T-cell (primary cell): ENCODE measurements around the gene FMN1. TPM values are rescaled to one million over a fixed set of nuclear protein-coding genes. Genes with fewer than 3 reads are reported as not detected.

Source experiments
- ATAC-seq, 4 experiments: fragments of 200-7000 bp in 3 of 4; fragments of 150-1000 bp in 1 of 4; cut with Tn5 transposase; replicated peaks in 1 of 4; 1 replicate in 3 of 4; 2 replicates in 1 of 4; pipeline ENCODE4 v1.10.0; 2021; ENCODE audit warnings: moderate library complexity in 3 of 4, mild to moderate bottlenecking in 2 of 4, moderate number of reproducible peaks in 1 of 4
- CTCF ChIA-PET, 2 donors: fragments of 300-600 bp; sonication (Branson Sonifier 250); formaldehyde crosslinking; loops; one replicate each; lab custom pipeline; 2022; ENCODE audit warnings: antibody characterized with exemption in 2 of 2; lab: Charles Lee
- POLR2A ChIA-PET, 2 donors: fragments of 300-600 bp; sonication (Branson Sonifier 250); formaldehyde crosslinking; loops; one replicate each; lab custom pipeline; 2022; ENCODE audit warnings: antibody characterized with exemption in 2 of 2; lab: Charles Lee
- DNase-seq, 35 experiments: peaks; one replicate each; pipeline versions ENCODE4 v3.0.0 to v3.0.0-alpha.2; 2013 to 2023
- H3K27ac ChIP-seq: one replicate; pipeline ENCODE4 v1.5.1; 2013; ENCODE audit warnings: low read length
- H3K27me3 ChIP-seq, 2 experiments: replicated peaks in 1 of 2; 1 replicate in 1 of 2; 2 replicates in 1 of 2; pipeline versions ENCODE4 v1.6.1 to v1.7.0; 2013; ENCODE audit warnings: low read length in 1 of 2, mixed read lengths in 1 of 2; ENCODE audit not compliant: control insufficient read depth in 2 of 2, insufficient read depth in 2 of 2; ENCODE audit errors: extremely low read depth in 1 of 2
- H3K36me3 ChIP-seq, 2 donors: 1 replicate in 1 of 2; 2 replicates in 1 of 2; pipeline versions ENCODE4 v1.6.1 to v1.7.0; 2013; ENCODE audit warnings: low read length in 1 of 2; ENCODE audit not compliant: control insufficient read depth in 2 of 2, insufficient read depth in 1 of 2; ENCODE audit errors: extremely low read depth in 1 of 2
- H3K4me1 ChIP-seq, 2 experiments: 1 replicate in 1 of 2; 2 replicates in 1 of 2; pipeline versions ENCODE4 v1.6.1 to v1.7.0; 2013; ENCODE audit warnings: low read length in 2 of 2, mixed read lengths in 1 of 2; ENCODE audit not compliant: insufficient read depth in 2 of 2, control insufficient read depth in 1 of 2; ENCODE audit errors: extremely low read depth in 1 of 2
- H3K4me3 ChIP-seq, 2 donors: 1 replicate in 1 of 2; 2 replicates in 1 of 2; pipeline versions ENCODE4 v1.5.1 to v1.7.0; 2013; ENCODE audit warnings: mild to moderate bottlenecking in 2 of 2, low read length in 1 of 2, moderate library complexity in 1 of 2; ENCODE audit not compliant: control insufficient read depth in 1 of 2; ENCODE audit errors: extremely low read depth in 1 of 2
- H3K9me3 ChIP-seq: 2 replicates; pipeline ENCODE4 v1.7.0; 2013
- H3K27ac Mint-ChIP-seq, 2 donors: one replicate each; pipeline ENCODE4 v1.8.0; 2020 to 2021; ENCODE audit warnings: mild to moderate bottlenecking in 2 of 2, mixed read lengths in 2 of 2
- H3K27me3 Mint-ChIP-seq, 2 donors: one replicate each; pipeline ENCODE4 v1.8.0; 2021 to 2022; ENCODE audit warnings: mixed read lengths in 2 of 2
- H3K36me3 Mint-ChIP-seq: one replicate; pipeline ENCODE4 v1.8.0; 2021; ENCODE audit warnings: mixed read lengths
- H3K4me1 Mint-ChIP-seq, 3 donors: one replicate each; pipeline ENCODE4 v1.8.0; 2020 to 2022; ENCODE audit warnings: mixed read lengths in 3 of 3, mild to moderate bottlenecking in 1 of 3
- H3K4me3 Mint-ChIP-seq, 3 donors: one replicate each; pipeline ENCODE4 v1.8.0; 2020 to 2022; ENCODE audit warnings: mild to moderate bottlenecking in 3 of 3, mixed read lengths in 3 of 3, moderate library complexity in 3 of 3
- H3K9me3 Mint-ChIP-seq, 3 donors: one replicate each; pipeline ENCODE4 v1.8.0; 2020 to 2022; ENCODE audit warnings: mixed read lengths in 3 of 3
- WGBS: methylation state at CpG from one replicate; pipeline ENCODE4 v1.1.5; 2013; ENCODE audit warnings: missing lambda C conversion rate; ENCODE audit not compliant: insufficient coverage; 5-methylcytosine and 5-hydroxymethylcytosine counted together
- total RNA-seq, 35 experiments: library from RNA in 6 of 35; stranded (reverse) in 6 of 35; fragments of 120-200 nt in 1 of 35; gene quantifications; one replicate each; pipeline versions ENCODE4 v1.2.1 to v1.2.4 and lab custom pipeline; 2013 to 2026

Gene FMN1
- total RNA-seq, 5 donors from 2014 or later (not counting 1 experiment from before 2014, with no cell fraction given) = 0.20 to 22.4 (median 14.9) TPM

DNA sequence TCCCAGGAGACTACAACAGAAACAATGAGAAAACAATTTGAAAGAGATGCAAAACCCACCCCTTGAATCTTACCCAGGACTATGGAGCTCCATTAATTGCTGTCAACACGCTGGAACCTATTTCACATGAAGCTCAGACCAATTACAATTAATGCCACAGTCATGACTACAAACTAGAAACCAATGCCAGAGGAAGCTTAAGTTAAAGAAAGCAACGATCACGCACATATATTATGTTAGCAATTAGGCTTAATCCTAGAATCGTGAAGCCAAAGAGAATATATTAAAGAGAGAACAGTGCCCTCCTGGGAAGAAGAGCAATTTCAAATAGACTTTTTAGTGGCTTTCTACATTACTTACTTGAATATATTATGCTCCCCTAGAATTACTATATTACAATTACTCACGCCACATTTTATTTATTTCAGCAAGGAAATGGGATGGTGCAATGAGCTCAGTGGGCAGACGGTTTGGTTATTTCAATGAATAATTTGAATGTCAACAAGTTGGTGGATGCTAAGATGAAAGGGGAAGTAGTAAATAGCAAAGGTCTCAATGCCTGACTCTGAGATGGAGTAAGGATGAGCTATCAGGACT, 351.2 kb downstream of the FMN1 start:
- Histone ChIP-seq H3K9me3 (no peaks in the 10 kb centered on the region), H3K27ac (no peak overlapping the region), H3K27me3 (peaks cover 0 to 6% of the 10 kb centered on the region in 2 experiments), H3K4me1 (no peaks in the 10 kb centered on the region), H3K36me3 (no peaks in the 10 kb centered on the region), H3K4me3 (no peak overlapping the region)
- Mint-ChIP-seq H3K4me3 (no peak overlapping the region), H3K27me3 (peaks cover 0 to 3% of the 10 kb centered on the region in 2 donors), H3K36me3 (no peaks in the 10 kb centered on the region), H3K4me1 (no peaks in the 10 kb centered on the region), H3K27ac (no peak overlapping the region), H3K9me3 (peaks cover 0 to 4% (median 0%) of the 10 kb centered on the region in 3 donors)
- ChIA-PET POLR2A (interaction anchor here in 1 of 2 donors (0.5 kb wide), 1 partner anchor 21 kb away, joined by 7 read pairs; no protein-coding TSS in a partner anchor), CTCF (interaction anchor here in 1 of 2 donors (0.6 kb wide), 1 partner anchor 412 kb away, joined by 3 read pairs; no protein-coding TSS in a partner anchor)
- ATAC-seq = no peak
- DNase-seq = no peak
- 60% methylated on average over 1 of the region's 6 CpGs for WGBS

DNA sequence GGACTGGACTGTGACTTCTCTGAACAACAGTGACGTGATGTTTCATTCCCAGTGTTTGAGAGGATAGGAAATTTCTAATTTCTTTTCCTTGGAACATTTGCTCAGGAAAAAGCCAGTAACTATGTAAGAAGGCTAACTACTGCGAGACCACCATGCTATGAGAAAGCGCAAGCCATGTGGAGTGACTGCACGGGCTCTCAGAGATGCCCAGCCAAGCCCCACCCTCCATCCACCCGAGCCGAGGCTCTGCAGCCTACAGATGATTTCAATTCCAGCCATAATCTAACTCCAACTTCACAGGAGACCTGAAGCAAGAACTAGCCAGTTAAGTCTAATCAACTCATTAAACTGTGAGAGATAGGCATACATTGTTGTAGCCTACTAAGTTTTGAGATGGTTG, 352.4 kb downstream of the FMN1 start:
- Mint-ChIP-seq H3K9me3 (peaks cover 0 to 2% (median 0%) of the 10 kb centered on the region in 3 donors), H3K27me3 (peaks cover 0 to 3% of the 10 kb centered on the region in 2 donors), H3K4me1 (no peaks in the 10 kb centered on the region), H3K27ac (no peak overlapping the region), H3K36me3 (no peaks in the 10 kb centered on the region), H3K4me3 (no peak overlapping the region)
- no peaks in the 10 kb centered on the region for H3K9me3 ChIP-seq
- ChIA-PET POLR2A (no interaction called here), CTCF (no interaction called here)
- 93% methylated on average over 3 of the region's 6 CpGs for WGBS
- ATAC-seq (no peak), DNase-seq (no peak)
- peaks cover 0 to 6% of the 10 kb centered on the region in 2 experiments for H3K27me3 ChIP-seq
- no peaks in the 10 kb centered on the region for H3K4me1 ChIP-seq
- H3K36me3 ChIP-seq = no peaks in the 10 kb centered on the region
- no peak overlapping the region for H3K27ac ChIP-seq
- H3K4me3 ChIP-seq = no peak overlapping the region

DNA sequence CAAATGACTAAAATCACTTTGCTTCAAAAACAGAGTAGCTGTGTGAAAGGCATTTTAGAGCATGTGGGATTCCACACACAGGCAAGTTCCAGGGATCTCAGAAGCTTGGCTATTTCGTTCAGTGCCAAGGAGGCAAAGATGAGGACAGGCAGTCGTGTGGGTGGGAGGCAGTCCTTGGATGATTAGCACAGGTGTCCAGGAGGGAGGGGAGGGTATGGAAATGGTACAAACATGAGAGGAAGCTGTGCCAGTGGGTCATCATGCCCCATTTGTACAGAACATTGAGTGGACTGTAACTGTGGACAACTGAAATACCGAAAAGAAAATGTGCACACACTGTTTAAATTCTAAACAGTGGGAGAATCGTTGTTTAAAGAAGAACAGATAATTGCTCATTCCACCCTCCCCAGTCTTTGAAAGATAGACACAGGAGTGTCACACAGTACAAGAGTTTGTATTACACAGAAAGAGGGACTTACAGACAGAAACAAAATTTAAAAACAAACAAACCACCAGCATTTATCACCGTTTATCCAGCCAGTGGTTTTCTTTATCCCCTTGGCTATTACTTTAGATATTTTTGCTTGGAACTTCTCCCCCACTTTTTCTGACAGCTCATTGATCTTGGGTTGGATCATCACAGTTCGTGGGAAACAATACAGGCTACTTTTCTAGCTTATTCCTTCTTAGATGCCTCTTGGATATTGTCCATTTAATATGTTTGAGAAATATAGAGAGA, 353.8 kb downstream of the FMN1 start:
- Histone ChIP-seq H3K4me1 (no peaks in the 10 kb centered on the region), H3K4me3 (no peak overlapping the region), H3K9me3 (no peaks in the 10 kb centered on the region), H3K27ac (no peak overlapping the region), H3K36me3 (no peaks in the 10 kb centered on the region), H3K27me3 (peaks cover 0 to 6% of the 10 kb centered on the region in 2 experiments)
- H3K27me3 Mint-ChIP-seq = peaks cover 0 to 3% of the 10 kb centered on the region in 2 donors
- H3K36me3 Mint-ChIP-seq = no peaks in the 10 kb centered on the region
- H3K27ac Mint-ChIP-seq = no peak overlapping the region
- ATAC-seq = no peak
- H3K4me3 Mint-ChIP-seq = no peak overlapping the region
- ChIA-PET POLR2A (no interaction called here), CTCF (no interaction called here)
- DNase-seq = no peak
- no peaks in the 10 kb centered on the region for H3K9me3 Mint-ChIP-seq
- 51% methylated on average over 3 of the region's 6 CpGs for WGBS
- no peaks in the 10 kb centered on the region for H3K4me1 Mint-ChIP-seq

DNA sequence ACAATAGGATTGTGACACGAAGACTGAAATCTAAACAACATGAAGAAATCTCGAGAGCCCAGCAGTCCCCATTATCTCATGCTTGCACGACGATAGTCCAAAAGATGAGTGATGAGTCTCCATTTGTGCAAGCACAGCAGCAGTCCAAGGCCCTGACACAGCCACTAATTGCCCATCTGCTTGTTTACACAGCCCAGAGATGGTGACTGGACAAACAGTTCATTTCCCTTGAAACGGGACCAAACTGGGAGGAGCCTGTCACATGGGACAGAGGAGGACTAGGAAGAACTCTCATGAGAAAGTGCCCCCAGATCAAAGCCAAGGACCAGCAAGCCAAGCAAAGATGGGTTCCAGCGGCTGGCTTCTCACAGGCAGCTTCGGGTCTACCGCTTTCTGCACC, 355.7 kb downstream of the FMN1 start:
- 79% methylated on average over 6 of the region's 8 CpGs for WGBS
- CTCF ChIA-PET = no interaction called here
- no peaks in the 10 kb centered on the region for H3K9me3 Mint-ChIP-seq

DNA sequence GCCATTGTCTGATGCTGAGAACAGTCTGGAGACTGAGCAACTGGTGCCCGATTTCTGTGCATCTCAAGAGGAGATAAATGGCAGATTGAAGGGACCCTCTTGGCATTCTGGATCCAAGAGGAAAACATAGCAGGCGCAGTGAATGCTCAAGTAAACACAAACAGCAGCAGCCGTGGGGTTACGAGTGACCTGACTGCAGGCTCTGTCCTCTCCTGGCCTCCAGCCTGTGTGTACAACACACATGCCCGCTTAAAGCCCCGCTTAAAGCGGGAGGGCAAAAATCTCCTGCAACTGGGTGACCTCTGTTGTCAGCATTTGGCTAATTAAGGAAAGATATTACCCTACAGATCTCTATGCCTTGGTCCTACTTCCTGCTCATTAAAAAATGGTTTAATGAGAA, 356.2 kb downstream of the FMN1 start:
- POLR2A ChIA-PET = no interaction called here
- H3K27ac ChIP-seq = no peak overlapping the region
- ATAC-seq (no peak), DNase-seq (no peak)
- Mint-ChIP-seq H3K27ac (no peak overlapping the region), H3K4me3 (no peak overlapping the region), H3K4me1 (no peaks in the 10 kb centered on the region), H3K27me3 (peaks cover 0 to 3% of the 10 kb centered on the region in 2 donors), H3K9me3 (no peaks in the 10 kb centered on the region), H3K36me3 (no peaks in the 10 kb centered on the region)
- peaks cover 0 to 6% of the 10 kb centered on the region in 2 experiments for H3K27me3 ChIP-seq
- no peaks in the 10 kb centered on the region for H3K36me3 ChIP-seq
- CTCF ChIA-PET = no interaction called here
- 96% methylated on average over 7 of the region's 7 CpGs for WGBS
- no peak overlapping the region for H3K4me3 ChIP-seq
- no peaks in the 10 kb centered on the region for H3K4me1 ChIP-seq
- H3K9me3 ChIP-seq = no peaks in the 10 kb centered on the region

More for the DNA sequence above, 355.7 kb downstream of the FMN1 start:
- H3K27me3 Mint-ChIP-seq = peaks cover 0 to 3% of the 10 kb centered on the region in 2 donors
- H3K4me3 Mint-ChIP-seq = no peak overlapping the region
- Histone ChIP-seq H3K36me3 (no peaks in the 10 kb centered on the region), H3K4me3 (no peak overlapping the region), H3K4me1 (no peaks in the 10 kb centered on the region), H3K9me3 (no peaks in the 10 kb centered on the region), H3K27me3 (peaks cover 0 to 6% of the 10 kb centered on the region in 2 experiments), H3K27ac (no peak overlapping the region)
- H3K27ac Mint-ChIP-seq = no peak overlapping the region
- ATAC-seq (no peak), DNase-seq (no peak)
- H3K36me3 Mint-ChIP-seq = no peaks in the 10 kb centered on the region
- H3K4me1 Mint-ChIP-seq = no peaks in the 10 kb centered on the region
- POLR2A ChIA-PET = no interaction called here

DNA sequence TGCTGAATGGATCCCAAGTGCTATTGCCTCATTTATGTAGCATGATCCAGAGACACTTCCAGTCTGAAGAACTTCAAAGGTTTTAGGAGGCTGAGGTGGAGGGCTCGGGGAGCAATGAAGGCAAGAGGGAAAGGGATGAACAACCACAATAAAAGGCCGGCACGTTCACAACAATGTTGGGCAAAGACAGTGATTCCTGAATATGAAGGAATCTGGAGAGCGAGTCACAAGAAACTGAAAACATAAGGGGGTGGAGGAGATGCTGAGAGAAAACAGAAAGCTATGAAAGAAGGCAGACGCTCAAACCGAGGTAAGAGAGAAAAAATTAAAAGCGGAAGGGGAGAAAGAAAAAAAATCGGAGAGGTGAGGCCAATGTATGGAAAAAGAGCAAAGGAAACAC, 356.6 kb downstream of the FMN1 start:
- 97% methylated on average over 7 of the region's 8 CpGs for WGBS
- Mint-ChIP-seq H3K27ac (no peak overlapping the region), H3K36me3 (no peaks in the 10 kb centered on the region), H3K4me1 (no peaks in the 10 kb centered on the region), H3K27me3 (peaks cover 0 to 7% of the 10 kb centered on the region in 2 donors), H3K9me3 (no peaks in the 10 kb centered on the region), H3K4me3 (no peak overlapping the region)
- ChIA-PET POLR2A (no interaction called here), CTCF (no interaction called here)
- Histone ChIP-seq H3K9me3 (no peaks in the 10 kb centered on the region), H3K4me1 (no peaks in the 10 kb centered on the region), H3K27ac (no peak overlapping the region), H3K4me3 (no peak overlapping the region), H3K27me3 (peaks cover 0 to 6% of the 10 kb centered on the region in 2 experiments), H3K36me3 (no peaks in the 10 kb centered on the region)
- DNase-seq (no peak), ATAC-seq (no peak)
